OCI-LY1 (cell line): ENCODE data around the gene SHROOM3.

Experiments used
- H2AFZ ChIP-seq: fragments of 200-600 bp; sonication (generic), shearing (Covaris generic); 2 replicates; pipeline ENCODE4 v1.6.0; 2014; ENCODE audit warnings: antibody characterized with exemption, mild to moderate bottlenecking, low read length
- H3F3A ChIP-seq: fragments of 200-600 bp; sonication (generic), shearing (Covaris generic); 2 replicates; pipeline ENCODE4 v1.6.0; 2014; ENCODE audit warnings: mild to moderate bottlenecking, antibody characterized with exemption, low read length, moderate library complexity; ENCODE audit not compliant: insufficient read depth
- H3K27ac ChIP-seq: fragments of 200-600 bp; sonication (generic); 2 replicates; pipeline ENCODE4 v1.5.1; 2014; ENCODE audit warnings: low read length, mixed run types, mild to moderate bottlenecking, low read depth; ENCODE audit not compliant: poor library complexity, severe bottlenecking
- H3K27me3 ChIP-seq: fragments of 200-600 bp; sonication (generic); 2 replicates; pipeline ENCODE4 v1.6.0; 2014; ENCODE audit warnings: antibody characterized with exemption, mild to moderate bottlenecking, low read length, moderate library complexity; ENCODE audit not compliant: insufficient read depth
- H3K36me3 ChIP-seq: fragments of 200-600 bp; sonication (generic); 2 replicates; pipeline ENCODE4 v1.6.1; 2014; ENCODE audit warnings: mild to moderate bottlenecking, antibody characterized with exemption, low read length, moderate library complexity, mixed read lengths; ENCODE audit not compliant: insufficient read depth
- H3K4me1 ChIP-seq: fragments of 200-600 bp; sonication (generic); 2 replicates; pipeline ENCODE4 v1.5.1; 2014; ENCODE audit warnings: mild to moderate bottlenecking, low read length, moderate library complexity; ENCODE audit not compliant: insufficient read depth, severe bottlenecking
- H3K4me2 ChIP-seq: fragments of 200-600 bp; sonication (generic), shearing (Covaris generic); 2 replicates; pipeline ENCODE4 v1.6.1; 2014; ENCODE audit warnings: low read length
- H3K4me3 ChIP-seq: fragments of 200-600 bp; sonication (generic); 2 replicates; pipeline ENCODE4 v1.5.1; 2014; ENCODE audit warnings: low read length, low read depth, mild to moderate bottlenecking, mixed read lengths; ENCODE audit not compliant: poor library complexity, severe bottlenecking
- H3K79me2 ChIP-seq: fragments of 200-600 bp; shearing (Covaris generic); 2 replicates; pipeline ENCODE4 v1.6.1; 2016; ENCODE audit warnings: mixed run types, low read length, mixed read lengths; ENCODE audit not compliant: insufficient read depth
- H3K9ac ChIP-seq: fragments of 200-600 bp; sonication (generic), shearing (Covaris generic); 2 replicates; pipeline ENCODE4 v1.6.1; 2014; ENCODE audit warnings: mild to moderate bottlenecking, low read length, mixed read lengths
- H3K9me2 ChIP-seq: fragments of 200-600 bp; sonication (generic), shearing (Covaris generic); 2 replicates; pipeline ENCODE4 v1.6.1; 2014; ENCODE audit warnings: low read depth, mild to moderate bottlenecking, low read length, mixed read lengths
- H3K9me3 ChIP-seq: fragments of 200-600 bp; shearing (Covaris generic); 2 replicates; pipeline ENCODE4 v1.6.1; 2014; ENCODE audit warnings: low read length, mixed read lengths
- H4K20me1 ChIP-seq: fragments of 200-600 bp; sonication (generic), shearing (Covaris generic); 2 replicates; pipeline ENCODE4 v1.6.0; 2016; ENCODE audit warnings: mild to moderate bottlenecking, low read length; ENCODE audit not compliant: insufficient read depth
- EZH2 ChIP-seq: fragments of 200-600 bp; sonication (generic), shearing (Covaris generic); IDR thresholded peaks from 2 replicates; pipeline ENCODE4 v1.8.0; 2017; ENCODE audit warnings: borderline replicate concordance, mixed run types, mild to moderate bottlenecking, antibody characterized with exemption, low read length, moderate library complexity, mixed read lengths
- TF ChIP-seq, protein P1 (sequence below): fragments of 200-600 bp; sonication (generic), shearing (Covaris generic); IDR thresholded peaks from 2 replicates; pipeline ENCODE4 v1.5.1; 2017; ENCODE audit warnings: mild to moderate bottlenecking, antibody characterized with exemption, low read length, moderate library complexity, mixed read lengths

SHROOM3 gene

DNA sequence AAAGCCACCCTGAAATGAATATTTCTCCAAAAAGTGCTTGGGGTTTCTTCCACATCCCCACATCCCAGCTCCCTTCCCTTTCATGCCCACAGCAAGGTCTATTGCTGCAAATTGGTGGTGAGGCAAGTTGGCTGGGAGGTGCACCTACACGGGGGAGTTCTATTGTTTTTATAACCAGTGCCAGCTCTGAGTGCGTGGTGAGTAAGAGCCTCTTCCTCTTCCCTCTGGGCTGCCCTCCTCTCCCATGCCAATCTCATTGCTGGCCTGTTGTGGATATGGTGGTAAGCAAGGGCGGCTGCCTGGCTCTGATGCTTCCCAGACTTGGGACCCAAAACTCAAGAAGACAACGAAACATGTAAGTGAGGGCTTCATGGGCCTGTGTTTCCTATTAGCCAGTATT is 204.3 kb downstream of the SHROOM3 start:
- Histone ChIP-seq H3K4me1 (no peaks in the 10 kb centered on the region), H3K9ac (no peak overlapping the region), H3K4me3 (no peak overlapping the region), H3K27me3 (no peaks in the 10 kb centered on the region), H3K79me2 (no peaks in the 10 kb centered on the region), H3K9me3 (no peaks in the 10 kb centered on the region), H4K20me1 (no peaks in the 10 kb centered on the region), H3K36me3 (no peaks in the 10 kb centered on the region), H2AFZ (no peak overlapping the region), H3K27ac (no peak overlapping the region), H3F3A (no peaks in the 10 kb centered on the region), H3K4me2 (no peak overlapping the region), H3K9me2 (no peaks in the 10 kb centered on the region)
- TF ChIP-seq, protein P1, sequence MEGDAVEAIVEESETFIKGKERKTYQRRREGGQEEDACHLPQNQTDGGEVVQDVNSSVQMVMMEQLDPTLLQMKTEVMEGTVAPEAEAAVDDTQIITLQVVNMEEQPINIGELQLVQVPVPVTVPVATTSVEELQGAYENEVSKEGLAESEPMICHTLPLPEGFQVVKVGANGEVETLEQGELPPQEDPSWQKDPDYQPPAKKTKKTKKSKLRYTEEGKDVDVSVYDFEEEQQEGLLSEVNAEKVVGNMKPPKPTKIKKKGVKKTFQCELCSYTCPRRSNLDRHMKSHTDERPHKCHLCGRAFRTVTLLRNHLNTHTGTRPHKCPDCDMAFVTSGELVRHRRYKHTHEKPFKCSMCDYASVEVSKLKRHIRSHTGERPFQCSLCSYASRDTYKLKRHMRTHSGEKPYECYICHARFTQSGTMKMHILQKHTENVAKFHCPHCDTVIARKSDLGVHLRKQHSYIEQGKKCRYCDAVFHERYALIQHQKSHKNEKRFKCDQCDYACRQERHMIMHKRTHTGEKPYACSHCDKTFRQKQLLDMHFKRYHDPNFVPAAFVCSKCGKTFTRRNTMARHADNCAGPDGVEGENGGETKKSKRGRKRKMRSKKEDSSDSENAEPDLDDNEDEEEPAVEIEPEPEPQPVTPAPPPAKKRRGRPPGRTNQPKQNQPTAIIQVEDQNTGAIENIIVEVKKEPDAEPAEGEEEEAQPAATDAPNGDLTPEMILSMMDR = no peak
- TF ChIP-seq EZH2 = no peak

DNA sequence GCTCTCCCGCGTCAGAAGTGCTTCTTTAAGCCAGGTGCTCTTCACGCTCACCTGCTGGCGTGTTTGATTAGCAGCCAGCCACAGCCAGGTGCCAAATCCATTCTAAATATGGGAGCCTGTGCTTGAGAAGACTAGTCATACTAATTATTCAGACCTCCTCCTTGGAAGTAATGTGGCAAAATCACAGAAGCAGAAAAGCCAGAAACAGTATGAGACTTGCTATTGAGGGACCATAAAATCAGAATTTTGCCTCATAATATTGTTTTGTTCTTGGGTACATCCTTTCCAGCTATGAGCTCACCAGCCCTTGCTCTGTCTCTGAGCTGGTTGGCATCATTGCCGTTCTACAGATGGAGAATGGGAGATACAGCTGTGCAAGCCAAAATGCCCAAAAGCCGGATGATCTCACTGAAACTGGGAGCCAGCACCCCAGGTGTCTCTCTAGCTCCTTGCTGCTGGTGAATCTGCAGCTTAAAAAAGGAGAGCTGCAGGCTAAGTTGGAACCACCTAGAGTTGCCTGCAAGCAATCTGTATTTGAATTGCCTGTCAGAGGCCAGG is 205.4 kb downstream of the SHROOM3 start:
- Histone ChIP-seq H3K27ac (no peak overlapping the region), H3K36me3 (no peaks in the 10 kb centered on the region), H3F3A (no peaks in the 10 kb centered on the region), H3K27me3 (no peaks in the 10 kb centered on the region), H3K4me3 (no peak overlapping the region), H3K9me2 (no peaks in the 10 kb centered on the region), H3K9ac (no peak overlapping the region), H3K79me2 (no peaks in the 10 kb centered on the region), H3K4me2 (no peak overlapping the region), H3K9me3 (no peaks in the 10 kb centered on the region), H3K4me1 (no peaks in the 10 kb centered on the region), H2AFZ (no peak overlapping the region), H4K20me1 (no peaks in the 10 kb centered on the region)
- no peak for TF ChIP-seq EZH2
- TF ChIP-seq, protein P1 = no peak

DNA sequence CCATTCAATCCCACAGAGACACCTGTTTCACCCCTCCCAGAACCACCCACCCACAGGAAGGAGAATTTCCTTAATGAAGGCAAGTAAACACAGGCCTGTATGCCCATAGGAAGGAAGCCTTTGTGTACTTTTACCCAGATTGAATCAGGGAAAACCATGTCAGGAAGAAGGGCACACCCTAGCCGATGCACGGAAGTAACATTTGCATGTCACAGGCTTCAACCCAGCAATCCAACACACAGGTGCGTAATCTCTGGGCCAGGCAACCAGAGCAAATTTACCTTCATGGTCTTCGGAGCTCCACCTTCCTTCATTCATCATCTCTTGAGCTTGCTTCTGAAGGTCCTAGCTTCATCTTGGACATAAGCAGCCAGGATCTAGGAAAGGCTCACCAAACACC is 206.3 kb downstream of the SHROOM3 start:
- H3K9me3 ChIP-seq = no peaks in the 10 kb centered on the region
- no peak overlapping the region for H2AFZ ChIP-seq
- H3K4me2 ChIP-seq = no peak overlapping the region
- H3K27me3 ChIP-seq = no peaks in the 10 kb centered on the region
- no peaks in the 10 kb centered on the region for H3K4me1 ChIP-seq
- no peaks in the 10 kb centered on the region for H3F3A ChIP-seq
- H3K79me2 ChIP-seq = no peaks in the 10 kb centered on the region
- H3K36me3 ChIP-seq = no peaks in the 10 kb centered on the region
- TF ChIP-seq, protein P1 = no peak
- TF ChIP-seq EZH2 = no peak
- no peaks in the 10 kb centered on the region for H3K9me2 ChIP-seq
- H4K20me1 ChIP-seq = no peaks in the 10 kb centered on the region
- H3K4me3 ChIP-seq = no peak overlapping the region
- no peak overlapping the region for H3K27ac ChIP-seq
- no peak overlapping the region for H3K9ac ChIP-seq
